Measurements from ENCODE around the gene COBL. TPM values are rescaled to one million over a fixed set of nuclear protein-coding genes. Genes with fewer than 3 reads are reported as not detected.
A peak's percentile ranks its signal among the peaks of the same experiment; 100 is the strongest.

COBL gene
- total RNA-seq, 1 donor from 2014 or later = 1.2 TPM

DNA sequence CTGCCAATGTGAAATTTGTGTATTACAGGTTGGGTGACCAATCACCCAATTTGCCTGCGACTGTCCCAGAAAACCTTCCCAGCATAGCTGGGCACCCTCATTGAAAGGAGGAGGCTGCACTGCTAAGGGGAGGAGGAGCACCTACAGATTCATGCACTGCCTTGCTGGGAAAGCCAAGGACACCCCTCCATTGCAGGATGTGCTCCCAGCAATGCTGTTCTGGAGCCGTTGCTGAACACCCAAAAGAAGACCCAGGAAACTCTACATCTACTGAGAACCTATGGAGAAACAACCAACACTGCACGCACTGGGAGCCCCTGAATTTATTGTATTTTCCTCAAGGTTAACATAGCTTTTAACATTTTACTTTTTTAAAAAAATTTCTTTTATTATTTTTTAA is 295.7 kb downstream of the COBL start:
- Mint-ChIP-seq H3K27ac (no peak overlapping the region), H3K36me3 (no peaks in the 10 kb centered on the region)

DNA sequence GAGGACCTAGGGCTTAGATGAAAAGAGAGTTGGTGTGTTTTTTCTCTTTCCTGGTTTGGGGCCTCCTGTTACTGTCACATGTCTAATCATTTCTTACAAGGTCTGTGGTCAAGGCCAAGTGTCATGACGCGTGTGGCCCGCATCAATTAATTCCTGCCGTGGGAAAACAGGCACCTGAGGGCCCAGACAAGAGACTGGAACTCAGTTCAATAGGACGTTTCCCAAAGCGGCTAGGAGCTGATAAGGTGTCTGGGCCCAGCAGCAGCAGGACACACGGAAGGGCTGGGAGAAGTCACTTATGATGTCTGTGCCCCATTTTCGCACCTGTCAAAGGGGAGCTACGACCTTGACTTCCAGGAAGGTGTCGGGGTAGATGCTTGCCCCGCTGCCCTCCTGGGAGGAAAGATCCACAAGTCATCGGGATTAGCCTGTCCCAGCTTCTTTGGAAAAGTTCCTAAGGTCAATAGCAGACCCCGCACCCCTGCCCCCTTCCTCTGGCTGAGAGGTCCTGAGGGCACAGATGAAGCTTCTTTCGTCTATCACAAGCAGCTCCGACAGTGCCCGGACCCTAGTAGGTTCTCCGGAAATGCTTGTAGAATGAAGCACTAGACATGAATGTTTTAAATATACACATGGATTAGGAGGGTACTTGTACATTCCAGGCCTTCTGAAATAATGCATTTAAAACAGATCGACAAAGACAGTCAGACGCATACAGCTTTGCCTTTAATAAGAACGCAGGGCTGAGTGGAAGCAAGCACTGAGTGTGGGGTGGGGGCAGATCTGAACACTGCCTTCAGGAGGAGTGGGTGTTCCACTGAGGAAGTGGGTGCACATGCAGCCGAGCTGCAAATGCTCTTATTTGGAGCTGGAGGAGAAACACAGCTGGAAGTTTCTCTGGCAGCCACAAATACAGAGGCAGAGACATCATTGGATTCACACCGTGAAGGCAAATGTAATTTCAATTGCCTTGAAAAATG is 296.4 kb downstream of the COBL start:
- no peaks in the 10 kb centered on the region for H3K9me3 Mint-ChIP-seq
- H3K4me3 Mint-ChIP-seq = no peak overlapping the region
- no peak overlapping the region for H3K27ac Mint-ChIP-seq
- H3K27me3 Mint-ChIP-seq (ENCODE audit: low read depth) = no peaks in the 10 kb centered on the region
- no peaks in the 10 kb centered on the region for H3K36me3 Mint-ChIP-seq
- peak in 1 of 2 experiments; percentile 29 for DNase-seq (ENCODE audit: low spot score in 2 of 2, unreplicated experiment in 2 of 2)
- TF ChIP-seq, protein P1, sequence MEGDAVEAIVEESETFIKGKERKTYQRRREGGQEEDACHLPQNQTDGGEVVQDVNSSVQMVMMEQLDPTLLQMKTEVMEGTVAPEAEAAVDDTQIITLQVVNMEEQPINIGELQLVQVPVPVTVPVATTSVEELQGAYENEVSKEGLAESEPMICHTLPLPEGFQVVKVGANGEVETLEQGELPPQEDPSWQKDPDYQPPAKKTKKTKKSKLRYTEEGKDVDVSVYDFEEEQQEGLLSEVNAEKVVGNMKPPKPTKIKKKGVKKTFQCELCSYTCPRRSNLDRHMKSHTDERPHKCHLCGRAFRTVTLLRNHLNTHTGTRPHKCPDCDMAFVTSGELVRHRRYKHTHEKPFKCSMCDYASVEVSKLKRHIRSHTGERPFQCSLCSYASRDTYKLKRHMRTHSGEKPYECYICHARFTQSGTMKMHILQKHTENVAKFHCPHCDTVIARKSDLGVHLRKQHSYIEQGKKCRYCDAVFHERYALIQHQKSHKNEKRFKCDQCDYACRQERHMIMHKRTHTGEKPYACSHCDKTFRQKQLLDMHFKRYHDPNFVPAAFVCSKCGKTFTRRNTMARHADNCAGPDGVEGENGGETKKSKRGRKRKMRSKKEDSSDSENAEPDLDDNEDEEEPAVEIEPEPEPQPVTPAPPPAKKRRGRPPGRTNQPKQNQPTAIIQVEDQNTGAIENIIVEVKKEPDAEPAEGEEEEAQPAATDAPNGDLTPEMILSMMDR (IDR thresholded peaks at IDR 0.05; ENCODE audit: unreplicated experiment) = no peak
- no peaks in the 10 kb centered on the region for H3K4me1 Mint-ChIP-seq

More for the DNA sequence above, 295.7 kb downstream of the COBL start:
- Mint-ChIP-seq H3K4me3 (no peak overlapping the region), H3K4me1 (no peaks in the 10 kb centered on the region), H3K9me3 (no peaks in the 10 kb centered on the region), H3K27me3 (ENCODE audit: low read depth) (no peaks in the 10 kb centered on the region)
- TF ChIP-seq, protein P1 (IDR thresholded peaks at IDR 0.05; ENCODE audit: unreplicated experiment) = no peak
- DNase-seq (ENCODE audit: low spot score in 2 of 2, unreplicated experiment in 2 of 2) = peak in 1 of 2 experiments; percentile 9

DNA sequence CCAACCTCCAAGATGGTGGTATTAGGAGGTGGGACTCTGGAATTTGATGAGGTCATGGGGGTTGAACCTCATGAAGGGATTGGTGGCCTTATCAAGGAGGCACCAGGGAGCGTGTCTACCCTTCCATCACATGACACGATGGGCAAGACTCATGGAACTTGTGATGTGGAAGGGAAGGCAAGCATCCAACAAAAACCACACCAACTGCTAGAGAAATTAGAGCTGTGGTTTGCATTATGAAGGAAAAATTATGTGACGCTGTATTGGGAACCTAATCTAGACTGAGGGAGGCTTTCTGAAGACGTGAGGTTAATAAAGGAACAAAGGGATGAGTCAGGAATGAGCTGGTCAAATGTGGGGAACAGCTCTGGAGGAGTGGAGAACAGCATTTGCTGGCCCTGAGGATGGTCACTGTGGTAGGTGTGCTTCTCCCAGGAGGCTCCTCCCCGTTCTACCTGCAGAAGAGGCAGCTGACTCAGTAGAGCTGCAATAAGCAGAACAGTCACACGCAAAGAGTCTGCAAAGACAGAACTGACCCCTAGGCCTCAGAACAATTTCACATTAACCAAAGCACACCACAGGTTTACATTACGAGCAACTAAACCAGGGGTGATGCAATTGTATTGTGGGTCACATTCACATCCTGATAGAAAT is 297.3 kb downstream of the COBL start:
- Mint-ChIP-seq H3K4me1 (no peaks in the 10 kb centered on the region), H3K4me3 (no peak overlapping the region), H3K27ac (no peak overlapping the region), H3K9me3 (no peaks in the 10 kb centered on the region), H3K36me3 (no peaks in the 10 kb centered on the region), H3K27me3 (ENCODE audit: low read depth) (no peaks in the 10 kb centered on the region)
- TF ChIP-seq, protein P1 (IDR thresholded peaks at IDR 0.05; ENCODE audit: unreplicated experiment) = no peak
- no peak for DNase-seq (ENCODE audit: low spot score in 2 of 2, unreplicated experiment in 2 of 2)

DNA sequence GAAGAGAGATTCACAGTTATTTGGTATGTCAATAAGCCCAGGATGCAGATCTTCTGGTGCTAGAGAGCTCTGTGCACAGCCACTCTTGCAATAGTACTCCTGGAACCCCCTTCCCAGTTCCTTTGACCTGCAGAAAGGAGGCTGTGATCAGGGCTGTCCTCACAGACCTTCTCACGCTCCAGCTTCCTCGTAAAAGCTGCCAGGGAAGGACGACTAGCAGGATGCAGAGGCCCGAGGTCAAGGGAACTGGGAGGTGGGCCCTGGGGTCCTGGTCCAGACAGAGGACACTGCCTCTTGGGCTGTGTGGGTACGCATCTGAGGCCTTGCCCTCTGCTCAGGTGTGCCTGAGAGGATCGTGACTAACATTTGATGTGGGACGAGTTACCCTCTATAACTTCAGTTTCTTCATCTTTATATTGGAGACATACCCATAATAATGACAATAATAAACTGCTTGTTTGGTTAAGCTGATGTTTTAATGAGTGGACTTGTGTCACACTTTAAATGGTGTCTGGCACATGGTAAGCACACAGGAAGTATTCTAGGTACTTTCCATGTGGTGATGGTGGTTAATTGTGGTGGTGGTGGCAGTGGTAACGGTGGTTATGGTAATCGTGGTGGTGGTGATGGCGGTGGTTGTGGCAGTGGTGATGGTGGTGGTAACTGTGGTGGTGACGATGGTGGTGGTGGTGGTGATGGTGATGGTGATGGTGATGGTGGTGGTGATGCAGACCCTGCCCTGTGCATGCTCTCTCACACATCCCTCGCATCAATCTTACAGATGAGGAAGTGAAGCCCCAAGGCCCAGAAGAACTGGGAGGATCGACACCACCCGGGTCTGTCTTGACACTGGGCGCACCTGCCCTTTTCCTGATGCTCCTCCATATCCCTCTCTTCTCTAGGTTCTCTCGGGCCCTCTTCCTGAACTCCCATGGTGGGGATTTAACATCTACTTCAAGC is 298.8 kb downstream of the COBL start:
- H3K36me3 Mint-ChIP-seq = no peaks in the 10 kb centered on the region
- H3K4me1 Mint-ChIP-seq = no peaks in the 10 kb centered on the region
- TF ChIP-seq, protein P1 (IDR thresholded peaks at IDR 0.05; ENCODE audit: unreplicated experiment) = no peak
- H3K27ac Mint-ChIP-seq = no peak overlapping the region
- H3K27me3 Mint-ChIP-seq (ENCODE audit: low read depth) = peaks cover 3% of the 10 kb centered on the region
- DNase-seq (ENCODE audit: low spot score in 2 of 2, unreplicated experiment in 2 of 2) = no peak
- no peaks in the 10 kb centered on the region for H3K9me3 Mint-ChIP-seq
- no peak overlapping the region for H3K4me3 Mint-ChIP-seq

DNA sequence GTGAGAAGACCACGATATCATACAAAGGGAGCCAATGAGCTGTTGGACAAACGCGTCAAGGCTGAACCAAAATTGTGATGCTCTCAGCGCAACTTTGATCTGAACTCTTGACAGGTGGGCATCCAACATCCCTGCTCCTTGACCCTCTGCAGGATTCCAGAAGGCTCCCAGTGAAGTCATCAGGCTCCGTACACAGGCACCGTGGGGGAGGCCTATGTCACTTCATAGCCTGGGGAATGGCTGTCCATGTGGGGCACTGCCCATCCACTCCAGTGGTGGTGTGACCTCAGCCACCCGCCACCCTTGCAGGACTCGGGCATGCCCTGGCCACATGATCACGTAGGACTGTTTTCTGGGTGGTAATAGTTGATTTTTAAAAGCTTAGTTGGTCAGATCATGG is 300.1 kb downstream of the COBL start:
- DNase-seq (ENCODE audit: low spot score in 2 of 2, unreplicated experiment in 2 of 2) = peak in 1 of 2 experiments; percentile 25
- Mint-ChIP-seq H3K36me3 (no peaks in the 10 kb centered on the region), H3K4me1 (no peaks in the 10 kb centered on the region), H3K9me3 (no peaks in the 10 kb centered on the region), H3K27ac (no peak overlapping the region), H3K4me3 (no peak overlapping the region), H3K27me3 (ENCODE audit: low read depth) (peaks cover 5% of the 10 kb centered on the region)
- TF ChIP-seq, protein P1 (IDR thresholded peaks at IDR 0.05; ENCODE audit: unreplicated experiment) = no peak

Data from mesothelial cell of epicardium (in vitro differentiated cells).